Upper lobe of left lung (tissue), 6 donors: ENCODE data around the gene GLP1R. TPM values are rescaled to one million over a fixed set of nuclear protein-coding genes. Genes with fewer than 3 reads are reported as not detected.

Experiments
- ATAC-seq, 2 donors: fragments of 200-7000 bp; cut with Tn5 transposase; one replicate each; pipeline ENCODE4 v1.9.1; 2022; ENCODE audit warnings: mild to moderate bottlenecking in 2 of 2, moderate library complexity in 2 of 2; ENCODE audit not compliant: low FRiP score in 2 of 2
- DNase-seq, 2 donors: peaks; one replicate each; pipeline ENCODE4 v3.0.0-alpha.2; 2019 to 2020
- H3K27ac ChIP-seq, 4 donors: fragments of 200-600 bp; sonication (generic); one replicate each; pipeline ENCODE4 v1.5.1; 2016 to 2019
- H3K27me3 ChIP-seq, 4 donors: fragments of 200-600 bp; sonication (generic); one replicate each; pipeline ENCODE4 v1.5.1; 2017 to 2019
- H3K36me3 ChIP-seq, 4 donors: fragments of 200-600 bp; sonication (generic); one replicate each; pipeline ENCODE4 v1.5.1; 2016 to 2019
- H3K4me1 ChIP-seq, 4 donors: fragments of 200-600 bp; sonication (generic); one replicate each; pipeline ENCODE4 v1.5.1; 2018 to 2019
- H3K4me3 ChIP-seq, 4 donors: fragments of 200-600 bp; sonication (generic); one replicate each; pipeline ENCODE4 v1.5.1; 2017 to 2019; ENCODE audit warnings: mild to moderate bottlenecking in 2 of 4, moderate library complexity in 1 of 4
- H3K9me3 ChIP-seq, 4 donors: fragments of 200-600 bp; sonication (generic); one replicate each; pipeline ENCODE4 v1.5.1; 2018 to 2019
- CTCF ChIP-seq, 6 experiments: fragments of 450-650 bp in 4 of 6; fragments of 200-600 bp in 2 of 6; sonication (generic) in 2 of 6; IDR thresholded peaks; one replicate each; pipeline ENCODE4 v1.5.1; 2016 to 2019; ENCODE audit warnings: antibody characterized with exemption in 6 of 6
- EP300 ChIP-seq, 4 donors: sonication (generic); formaldehyde crosslinking; IDR thresholded peaks; one replicate each; pipeline ENCODE4 v1.5.1; 2017; ENCODE audit warnings: antibody characterized with exemption in 4 of 4, control low read depth in 2 of 4
- POLR2A ChIP-seq, 4 donors: fragments of 450-650 bp; IDR thresholded peaks; one replicate each; pipeline ENCODE4 v1.5.1; 2016 to 2017; ENCODE audit warnings: antibody characterized with exemption in 4 of 4, mild to moderate bottlenecking in 2 of 4
- POLR2AphosphoS5 ChIP-seq, 2 donors: sonication (generic); formaldehyde crosslinking; IDR thresholded peaks; one replicate each; pipeline ENCODE4 v1.5.1; 2017; ENCODE audit warnings: antibody characterized with exemption in 2 of 2
- WGBS, 2 donors: methylation state at CpG; one replicate each; pipeline ENCODE4 v1.1.5; 2017 to 2018; 5-methylcytosine and 5-hydroxymethylcytosine counted together
- total RNA-seq, 6 donors: library from RNA; depleted of rRNA in 4 of 6; stranded (reverse); fragments of >200 nt in 4 of 6; gene quantifications; one replicate each; pipeline versions ENCODE4 v1.1.0 to v1.2.1, GENCODE V29; 2016 to 2021
- donor health status: DM: no; HTN: no; CAD: no; lungs with moderate emphysema.
- donor health status: DM: no; HTN: yes; CAD: no; lungs with severe emphysema.

Gene GLP1R
- total RNA-seq, 6 donors from 2014 or later = 0.09 to 0.24 TPM; not detected in 4

GRCh38 chr6:39087197-39087596 is 38.6 kb downstream of the GLP1R start:
- Histone ChIP-seq H3K4me3 (no peak overlapping the region), H3K36me3 (no peaks in the 10 kb centered on the region), H3K27ac (no peak overlapping the region), H3K27me3 (no peaks in the 10 kb centered on the region), H3K4me1 (peaks cover 0 to 3% (median 2%) of the 10 kb centered on the region in 4 donors), H3K9me3 (no peaks in the 10 kb centered on the region)
- DNase-seq = no peak
- ATAC-seq = no peak
- 80 to 85% methylated on average over 6 to 7 of the region's 7 CpGs for WGBS, 2 donors
- TF ChIP-seq EP300 (IDR thresholded peaks at IDR 0.05) (no peak), POLR2AphosphoS5 (IDR thresholded peaks at IDR 0.05) (no peak), CTCF (IDR thresholded peaks at IDR 0.05) (no peak), POLR2A (IDR thresholded peaks at IDR 0.05) (no peak)

- peaks cover 0 to 3% (median 2%) of the 10 kb centered on the region in 4 donors for H3K4me1 ChIP-seq
- H3K27me3 ChIP-seq = no peaks in the 10 kb centered on the region
- ATAC-seq = peak in 1 of 2 donors; percentile 69
- no peak for TF ChIP-seq POLR2A (IDR thresholded peaks at IDR 0.05)
- peak; percentile 27 to 68 (median 48) for TF ChIP-seq CTCF (IDR thresholded peaks at IDR 0.05)
- peak in 1 of 2 donors; percentile 52 for DNase-seq
- H3K4me3 ChIP-seq = no peak overlapping the region
- no peaks in the 10 kb centered on the region for H3K9me3 ChIP-seq
- 14 to 30% methylated on average over 4 of the region's 4 CpGs for WGBS, 2 donors
- no peak overlapping the region for H3K27ac ChIP-seq
- H3K36me3 ChIP-seq = no peaks in the 10 kb centered on the region
Observed at GRCh38 chr6:39088331-39088730, 39.8 kb downstream of the GLP1R start.

- ATAC-seq (no peak), DNase-seq (no peak)
- H3K4me3 ChIP-seq = no peak overlapping the region
- H3K27ac ChIP-seq = no peak overlapping the region
- no peaks in the 10 kb centered on the region for H3K27me3 ChIP-seq
- H3K9me3 ChIP-seq = no peaks in the 10 kb centered on the region
- peaks cover 0 to 3% (median 2%) of the 10 kb centered on the region in 4 donors for H3K4me1 ChIP-seq
- WGBS, 2 donors = 43 to 52% methylated on average over 4 of the region's 4 CpGs
- no peaks in the 10 kb centered on the region for H3K36me3 ChIP-seq
- TF ChIP-seq CTCF (IDR thresholded peaks at IDR 0.05) (no peak), EP300 (IDR thresholded peaks at IDR 0.05) (no peak), POLR2A (IDR thresholded peaks at IDR 0.05) (no peak), POLR2AphosphoS5 (IDR thresholded peaks at IDR 0.05) (no peak)
Observed at GRCh38 chr6:39090036-39090435, 41.5 kb downstream of the GLP1R start.

- no peak for DNase-seq
- TF ChIP-seq POLR2AphosphoS5 (IDR thresholded peaks at IDR 0.05) = no peak
- no peak for TF ChIP-seq EP300 (IDR thresholded peaks at IDR 0.05)
- no peak for TF ChIP-seq POLR2A (IDR thresholded peaks at IDR 0.05)
- no peak for TF ChIP-seq CTCF (IDR thresholded peaks at IDR 0.05)
Observed at GRCh38 chr6:39091220-39091619, 42.6 kb downstream of the GLP1R start.

GRCh38 chr6:39092124-39092523 is 43.5 kb downstream of the GLP1R start:
- Histone ChIP-seq H3K4me1 (peaks cover 0 to 3% (median 2%) of the 10 kb centered on the region in 4 donors), H3K36me3 (no peaks in the 10 kb centered on the region), H3K27ac (no peak overlapping the region), H3K27me3 (no peaks in the 10 kb centered on the region), H3K9me3 (no peaks in the 10 kb centered on the region), H3K4me3 (no peak overlapping the region)
- no peak for DNase-seq
- ATAC-seq = no peak
- TF ChIP-seq POLR2A (IDR thresholded peaks at IDR 0.05) = no peak
- no peak for TF ChIP-seq EP300 (IDR thresholded peaks at IDR 0.05)
- no peak for TF ChIP-seq CTCF (IDR thresholded peaks at IDR 0.05)
- TF ChIP-seq POLR2AphosphoS5 (IDR thresholded peaks at IDR 0.05) = no peak
- 45 to 56% methylated on average over 1 of the region's 1 CpG for WGBS, 2 donors

More at GRCh38 chr6:39091220-39091619, 42.6 kb downstream of the GLP1R start:
- no peaks in the 10 kb centered on the region for H3K9me3 ChIP-seq
- ATAC-seq = no peak
- H3K4me1 ChIP-seq = peaks cover 0 to 3% (median 2%) of the 10 kb centered on the region in 4 donors
- H3K27ac ChIP-seq = no peak overlapping the region
- no peak overlapping the region for H3K4me3 ChIP-seq
- no peaks in the 10 kb centered on the region for H3K27me3 ChIP-seq
- no peaks in the 10 kb centered on the region for H3K36me3 ChIP-seq
- WGBS, 2 donors = 69 to 82% methylated on average over 7 of the region's 7 CpGs
